Measurements from ENCODE around the gene BARHL2.

DNA sequence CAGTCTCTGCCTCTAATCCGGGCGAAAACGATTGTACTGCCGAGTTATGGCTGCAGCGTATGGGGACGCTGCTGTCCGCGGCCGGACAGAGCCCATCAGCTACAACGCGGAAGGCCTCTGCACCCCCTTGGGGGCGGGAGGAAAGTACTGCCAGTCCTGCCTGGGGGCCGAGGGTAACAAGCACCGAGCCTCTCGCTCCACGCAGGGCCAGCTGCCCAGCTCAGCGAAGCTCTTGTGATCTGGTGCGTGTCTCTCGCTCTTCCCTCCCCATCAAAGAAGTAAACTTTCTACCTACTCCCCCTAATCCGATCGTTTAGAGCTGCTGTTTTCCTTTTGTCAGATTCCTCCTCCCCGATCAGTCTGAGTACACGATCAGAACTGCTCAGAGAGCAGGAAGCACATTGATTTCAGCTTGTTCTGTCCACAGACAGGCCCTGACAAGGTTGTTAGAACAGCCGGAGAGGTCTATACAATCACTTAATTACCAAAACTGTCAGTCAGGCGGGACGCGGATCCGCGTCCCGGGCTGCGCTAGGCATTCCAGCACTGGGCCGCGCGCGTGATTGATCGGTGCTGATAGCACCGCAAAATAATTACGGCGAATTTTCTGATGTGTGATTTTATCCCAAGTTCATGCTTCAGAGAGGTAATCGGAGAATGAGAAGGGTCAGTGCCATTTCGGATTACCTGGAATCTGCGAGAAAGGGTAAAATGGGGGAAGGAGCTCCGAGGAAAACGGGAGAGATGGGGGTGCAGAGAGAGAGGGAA, 8.7 kb upstream of the BARHL2 start:
- TF ChIP-seq, protein P1, sequence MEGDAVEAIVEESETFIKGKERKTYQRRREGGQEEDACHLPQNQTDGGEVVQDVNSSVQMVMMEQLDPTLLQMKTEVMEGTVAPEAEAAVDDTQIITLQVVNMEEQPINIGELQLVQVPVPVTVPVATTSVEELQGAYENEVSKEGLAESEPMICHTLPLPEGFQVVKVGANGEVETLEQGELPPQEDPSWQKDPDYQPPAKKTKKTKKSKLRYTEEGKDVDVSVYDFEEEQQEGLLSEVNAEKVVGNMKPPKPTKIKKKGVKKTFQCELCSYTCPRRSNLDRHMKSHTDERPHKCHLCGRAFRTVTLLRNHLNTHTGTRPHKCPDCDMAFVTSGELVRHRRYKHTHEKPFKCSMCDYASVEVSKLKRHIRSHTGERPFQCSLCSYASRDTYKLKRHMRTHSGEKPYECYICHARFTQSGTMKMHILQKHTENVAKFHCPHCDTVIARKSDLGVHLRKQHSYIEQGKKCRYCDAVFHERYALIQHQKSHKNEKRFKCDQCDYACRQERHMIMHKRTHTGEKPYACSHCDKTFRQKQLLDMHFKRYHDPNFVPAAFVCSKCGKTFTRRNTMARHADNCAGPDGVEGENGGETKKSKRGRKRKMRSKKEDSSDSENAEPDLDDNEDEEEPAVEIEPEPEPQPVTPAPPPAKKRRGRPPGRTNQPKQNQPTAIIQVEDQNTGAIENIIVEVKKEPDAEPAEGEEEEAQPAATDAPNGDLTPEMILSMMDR (IDR thresholded peaks at IDR 0.05): no peak
- TF ChIP-seq POLR2AphosphoS5 (IDR thresholded peaks at IDR 0.05): peak in 2 of 4 donors; percentile 3 to 23
